ENCODE data around the gene GRAMD1A.
A peak's percentile ranks its signal among the peaks of the same experiment; 100 is the strongest.
"Not testable (repeated sequence)": the region's sequence is repeated elsewhere in the genome, so short reads cannot be mapped to it uniquely, and the experiment has no call there.

The GRAMD1A gene

DNA sequence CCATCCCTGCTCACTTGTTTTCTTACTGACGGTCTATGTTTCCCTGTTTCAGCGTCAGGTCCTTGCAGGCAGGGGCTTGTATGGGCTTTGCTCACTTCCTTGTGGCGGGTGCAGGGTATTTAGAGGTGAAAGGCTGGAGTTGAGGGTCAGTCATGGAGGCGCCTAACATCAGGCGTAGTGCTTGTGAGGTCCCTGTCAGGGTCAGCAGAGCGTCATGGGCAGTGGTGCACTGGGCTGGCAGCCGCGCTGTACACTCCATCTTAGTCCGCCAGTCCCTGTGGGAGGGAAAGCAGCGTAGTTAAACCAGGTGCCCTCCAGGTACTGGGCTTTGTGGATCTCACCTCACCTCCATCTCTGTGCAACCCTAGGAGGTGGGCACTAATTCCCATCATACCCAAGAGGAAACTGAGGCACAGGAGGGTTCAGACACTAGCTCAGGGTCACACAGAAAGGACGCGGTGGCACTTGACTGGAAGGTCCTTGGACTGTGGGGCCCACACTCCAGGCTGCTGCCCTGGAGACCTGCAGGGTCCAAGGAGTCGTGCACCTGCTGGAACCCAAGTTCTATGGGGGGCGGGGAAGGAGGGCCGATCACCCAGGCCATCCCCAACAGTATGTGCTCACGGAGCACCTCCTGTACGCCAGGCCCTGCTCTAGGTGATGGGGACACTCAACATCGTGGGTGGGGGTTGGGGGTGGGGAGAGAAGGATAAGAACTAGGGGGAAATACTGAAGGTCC lies 4.6 kb downstream of the GRAMD1A start:
- no peak for DNase-seq

DNA sequence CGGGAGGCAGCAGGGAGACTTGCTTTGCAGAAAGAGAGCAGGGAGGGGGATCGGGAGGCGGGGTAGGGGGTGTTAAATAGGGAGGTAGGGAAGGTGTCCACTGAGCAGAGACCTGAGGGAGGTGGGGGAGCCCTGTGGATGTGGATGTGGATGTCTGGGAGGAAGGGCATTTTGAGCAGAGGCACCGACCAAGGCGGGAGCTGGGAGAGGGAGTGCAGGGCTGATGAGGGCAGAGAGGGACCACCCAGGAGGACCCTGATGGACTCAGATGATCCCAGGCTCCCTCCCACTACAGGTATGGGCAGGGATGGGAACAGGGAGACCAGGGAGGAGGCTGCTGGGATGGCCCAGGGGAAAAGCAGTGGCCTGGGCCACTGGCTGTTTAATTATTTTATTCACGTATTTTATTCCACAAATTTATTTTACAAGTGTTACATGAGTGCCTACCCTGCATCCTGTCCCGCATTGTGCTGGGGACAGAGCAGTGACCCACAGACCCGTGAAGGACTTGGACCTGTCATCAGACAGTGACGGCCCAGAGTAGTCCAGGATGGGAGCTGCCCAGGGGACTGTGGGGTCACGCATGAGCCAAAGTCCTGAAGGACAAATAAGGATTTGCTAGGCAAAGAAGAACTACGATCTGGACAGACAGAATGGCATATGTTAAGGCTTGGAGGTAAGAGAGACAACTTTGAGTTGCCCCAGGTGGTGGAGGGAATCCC lies 5.3 kb downstream of the GRAMD1A start:
- no peak for DNase-seq

DNA sequence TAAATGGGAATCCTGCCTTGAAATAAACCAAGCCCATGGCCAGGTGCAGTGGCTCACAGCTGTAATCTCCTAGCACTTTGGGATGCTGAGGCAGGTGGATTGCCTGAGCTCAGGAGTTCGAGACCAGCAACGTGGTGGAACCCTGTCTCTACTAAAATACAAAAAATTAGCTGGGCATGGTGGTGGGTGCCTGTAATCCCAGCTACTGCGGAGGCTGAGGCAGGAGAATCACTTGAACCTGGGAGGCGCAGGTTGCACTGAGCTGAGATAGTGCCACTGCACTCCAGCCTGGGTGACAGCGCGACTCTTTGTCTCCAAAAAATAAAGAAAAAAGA lies 5.9 kb downstream of the GRAMD1A start:
- DNase-seq, result not testable (repeated sequence)

DNA sequence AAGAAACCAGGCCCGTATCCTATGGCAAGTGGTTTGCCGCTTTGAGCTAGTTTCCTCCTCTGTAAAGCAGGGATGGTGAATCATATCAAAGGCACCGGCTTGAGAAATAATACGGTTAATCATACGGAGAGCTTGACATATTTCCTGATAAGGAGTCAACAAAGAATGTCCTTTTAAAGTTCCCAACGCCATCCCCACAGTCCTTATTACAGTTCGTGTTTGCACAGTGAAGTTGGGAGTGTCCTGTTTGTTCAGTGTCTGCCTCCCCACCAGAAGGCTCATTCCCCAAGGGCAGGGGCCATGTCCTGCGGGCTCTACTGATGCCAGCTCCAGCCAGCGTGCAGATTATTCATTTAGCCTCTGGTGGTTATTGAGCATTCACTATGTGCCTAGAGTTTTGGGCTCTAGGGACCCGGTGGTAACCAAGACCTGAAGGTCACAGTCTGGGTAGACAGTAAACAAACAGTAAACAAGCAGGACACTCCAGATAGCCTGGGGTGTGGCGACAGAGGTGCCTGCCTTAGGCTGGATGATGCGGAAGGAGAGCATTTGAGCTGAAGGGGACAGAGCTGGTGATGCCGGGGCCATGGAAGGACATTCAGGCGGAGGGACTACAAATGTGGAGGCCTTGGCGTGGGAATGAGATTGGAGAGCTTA lies 6.3 kb downstream of the GRAMD1A start:
- DNase-seq, result no peak

DNA sequence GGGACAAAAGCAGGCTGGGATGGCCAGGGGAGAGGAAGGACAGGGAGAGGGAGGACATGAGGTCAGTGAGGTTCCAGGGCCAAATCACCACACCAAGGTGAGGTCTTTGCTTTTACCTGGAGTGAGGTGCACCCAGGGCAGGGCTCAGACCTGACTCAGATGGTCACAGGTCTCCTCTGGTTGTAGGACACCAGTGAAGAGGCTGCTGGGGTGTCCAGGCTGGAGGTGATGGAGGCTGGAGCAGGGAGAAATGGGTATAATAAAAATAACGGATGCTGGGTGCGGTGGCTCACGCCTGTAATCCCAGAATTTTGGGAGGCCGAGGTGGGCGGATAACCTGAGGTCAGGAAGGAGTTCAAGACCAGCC lies 6.9 kb downstream of the GRAMD1A start:
- no peak for DNase-seq

DNA sequence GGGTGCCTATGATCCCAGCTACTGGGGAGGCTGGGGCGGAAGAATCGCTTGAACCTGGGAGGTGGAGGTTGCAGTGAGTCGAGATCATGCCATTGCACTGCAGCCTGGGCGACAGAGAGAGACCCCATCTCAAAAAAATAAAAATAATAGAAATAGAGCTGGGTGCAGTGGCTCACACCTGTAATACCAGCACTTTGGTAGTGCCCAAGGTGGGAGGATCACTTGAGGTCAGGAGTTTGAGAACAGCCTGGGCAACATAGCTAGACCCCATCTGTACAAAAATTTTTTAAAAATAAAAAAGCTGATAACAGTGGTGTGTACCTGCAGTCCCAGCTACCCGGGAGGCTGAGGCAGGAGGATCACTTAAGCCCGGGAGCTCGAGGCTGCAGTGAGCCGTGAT lies 7.3 kb downstream of the GRAMD1A start:
- DNase-seq, result not testable (repeated sequence)

DNA sequence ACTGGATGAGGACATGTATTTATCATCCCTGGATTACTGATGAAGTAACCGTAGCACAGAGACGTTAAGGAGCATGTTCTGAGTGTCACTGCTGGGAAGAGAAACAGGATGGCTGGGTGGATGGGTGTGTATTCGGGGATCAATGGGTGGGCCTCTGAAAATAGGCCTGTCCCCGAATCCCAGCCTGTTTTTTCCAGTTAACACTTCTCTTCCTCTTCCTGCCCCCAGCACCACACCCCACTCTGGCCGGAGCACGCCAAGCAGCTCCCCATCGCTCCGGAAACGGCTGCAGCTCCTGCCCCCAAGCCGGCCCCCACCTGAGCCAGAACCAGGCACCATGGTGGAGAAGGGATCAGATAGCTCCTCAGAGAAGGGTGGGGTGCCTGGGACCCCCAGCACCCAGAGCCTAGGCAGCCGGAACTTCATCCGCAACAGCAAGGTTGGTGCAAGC lies 8.8 kb downstream of the GRAMD1A start:
- no peak for DNase-seq

DNA sequence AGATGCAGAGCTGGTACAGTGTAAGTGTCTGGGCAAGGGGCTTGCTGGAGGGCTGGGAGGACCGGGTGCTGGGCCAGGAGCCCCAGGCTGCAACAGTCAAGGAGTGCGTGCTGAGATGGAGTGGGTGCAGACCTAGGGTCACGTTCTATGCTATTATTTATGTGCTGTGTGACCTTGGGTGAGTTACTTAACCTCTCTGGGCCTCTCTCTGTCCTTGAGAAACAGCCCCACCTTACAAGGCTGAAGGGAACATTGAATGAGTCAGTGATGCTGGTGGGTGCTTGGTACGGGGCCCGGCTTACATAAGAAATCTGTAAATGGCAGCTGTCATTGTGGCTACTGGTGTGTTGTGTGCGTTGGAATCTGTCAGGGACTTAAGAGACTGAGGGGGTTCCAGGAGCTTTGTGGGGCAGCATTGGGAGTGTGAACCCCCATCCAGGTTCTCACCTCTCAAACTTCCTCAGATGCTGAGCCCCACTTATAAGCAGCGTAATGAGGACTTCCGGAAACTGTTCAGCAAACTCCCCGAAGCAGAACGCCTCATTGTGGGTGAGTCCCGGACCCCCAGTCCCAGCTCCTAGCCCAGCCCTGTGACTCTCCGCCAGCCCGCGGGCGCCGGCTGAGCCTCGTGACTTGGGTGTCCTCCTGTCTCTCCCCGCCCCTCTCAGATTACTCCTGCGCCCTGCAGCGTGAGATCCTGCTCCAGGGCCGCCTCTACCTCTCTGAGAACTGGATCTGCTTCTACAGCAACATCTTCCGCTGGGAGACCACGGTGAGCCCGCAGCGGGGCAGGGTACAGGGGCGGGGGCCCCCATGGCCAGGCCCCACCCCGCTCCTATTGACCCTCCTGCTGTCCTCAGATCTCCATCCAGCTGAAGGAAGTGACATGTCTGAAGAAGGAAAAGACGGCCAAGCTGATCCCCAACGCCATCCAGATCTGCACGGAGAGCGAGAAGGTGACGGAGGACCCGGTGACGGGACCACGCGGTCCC lies 9.6 kb downstream of the GRAMD1A start:
- no peak for DNase-seq

DNA sequence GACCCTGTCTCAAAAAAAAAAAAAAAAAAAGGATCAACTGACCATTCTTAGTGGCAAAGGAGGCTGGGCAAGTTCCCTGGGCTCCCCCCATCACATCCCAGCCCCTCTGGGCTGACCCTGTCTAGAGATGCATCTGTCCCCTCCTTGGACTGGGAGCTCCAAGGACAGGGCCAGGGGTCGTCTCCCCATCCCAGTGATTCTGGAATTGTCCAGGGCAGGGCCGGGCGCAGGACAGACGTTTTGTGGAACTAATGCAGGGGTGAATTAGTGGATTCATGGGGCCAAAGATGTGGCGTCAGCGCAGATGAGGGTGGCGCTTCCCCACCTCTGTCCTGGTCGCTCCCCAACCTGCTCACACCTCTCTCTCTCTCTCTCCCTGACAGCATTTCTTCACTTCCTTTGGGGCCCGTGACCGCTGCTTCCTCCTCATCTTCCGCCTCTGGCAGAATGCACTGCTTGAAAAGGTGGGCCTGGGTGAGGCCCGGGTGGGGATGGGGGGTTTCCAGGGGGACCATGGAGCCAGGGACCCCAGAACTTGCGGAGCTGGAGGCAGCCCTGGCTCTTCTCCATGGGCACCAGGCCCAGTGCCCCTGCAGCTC lies 11.1 kb downstream of the GRAMD1A start:
- no peak for DNase-seq

DNA sequence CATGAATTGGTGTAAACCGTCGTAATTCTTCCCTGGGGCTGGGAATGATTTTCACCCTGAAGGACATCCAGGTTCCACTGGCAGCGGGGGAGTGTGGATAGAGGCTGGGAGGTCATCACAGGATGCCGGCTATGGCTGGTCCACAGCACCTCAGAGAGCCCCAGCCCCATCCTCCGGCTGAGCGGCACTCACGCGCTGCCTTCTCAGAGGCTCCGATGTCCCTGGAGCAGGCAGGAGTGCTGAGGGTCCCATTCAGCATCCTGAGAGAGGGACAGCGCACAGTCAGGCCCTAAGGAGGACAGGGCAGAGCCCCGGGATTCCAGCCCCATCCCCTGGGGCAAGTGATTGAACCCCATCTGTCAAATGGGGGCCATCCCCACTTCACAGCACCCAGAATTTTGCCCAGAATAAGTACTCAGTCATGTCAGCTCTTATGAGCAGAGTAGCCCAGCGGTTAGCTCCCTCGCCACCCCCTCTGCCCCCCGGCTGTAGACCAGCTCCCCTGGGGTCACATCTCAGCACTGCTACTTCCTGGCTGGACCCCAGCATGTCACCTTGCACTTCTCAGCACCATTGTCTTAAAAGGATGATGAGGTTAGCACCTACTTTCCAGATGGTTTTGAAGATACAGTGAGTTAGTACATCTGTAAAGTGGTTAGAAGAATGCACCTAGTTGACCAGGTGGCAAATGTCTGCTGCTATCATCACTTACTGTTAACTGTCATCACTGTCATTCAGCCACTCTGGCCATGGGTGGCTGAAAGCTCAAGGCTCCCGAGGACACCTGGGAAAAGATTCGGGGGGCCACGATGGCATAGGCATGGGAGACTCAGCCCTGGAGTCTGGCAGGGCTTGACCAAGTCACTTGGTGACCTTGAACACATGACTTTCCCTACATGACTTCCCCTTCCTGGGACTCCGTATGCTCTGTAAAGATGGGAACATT lies 11.9 kb downstream of the GRAMD1A start:
- no peak for DNase-seq

DNA sequence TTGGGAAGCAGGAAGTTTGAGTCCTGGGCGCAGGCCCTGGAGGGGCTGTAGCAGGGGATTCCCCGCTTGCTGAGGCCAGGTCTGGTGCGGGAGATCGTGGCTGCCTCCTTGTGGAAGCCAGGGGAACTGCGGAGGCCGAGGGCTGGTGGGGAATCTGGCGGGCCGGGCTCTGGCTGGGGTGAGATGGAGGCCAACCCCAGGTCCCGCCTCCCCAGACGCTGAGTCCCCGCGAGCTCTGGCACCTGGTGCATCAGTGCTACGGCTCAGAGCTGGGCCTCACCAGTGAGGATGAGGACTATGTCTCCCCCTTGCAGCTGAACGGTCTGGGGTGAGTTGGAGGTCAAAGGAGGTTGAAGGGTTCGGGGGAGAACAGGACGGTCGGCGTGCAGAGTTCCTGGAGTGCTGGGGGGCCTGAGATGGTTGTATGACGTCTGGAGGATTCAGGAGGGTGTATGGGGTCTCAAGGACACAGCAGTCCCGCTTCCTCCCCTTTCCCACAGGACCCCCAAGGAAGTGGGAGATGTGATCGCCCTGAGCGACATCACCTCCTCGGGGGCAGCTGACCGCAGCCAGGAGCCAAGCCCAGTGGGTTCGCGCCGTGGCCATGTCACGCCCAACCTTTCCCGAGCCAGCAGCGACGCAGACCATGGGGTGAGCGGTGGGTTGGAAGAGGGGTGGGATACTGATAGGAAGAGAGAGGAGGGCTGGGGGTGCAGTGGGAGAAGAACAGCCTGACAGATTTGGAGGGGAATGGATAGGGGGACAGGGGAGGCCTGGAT lies 13.1 kb downstream of the GRAMD1A start:
- DNase-seq, result peak; percentile 82

DNA sequence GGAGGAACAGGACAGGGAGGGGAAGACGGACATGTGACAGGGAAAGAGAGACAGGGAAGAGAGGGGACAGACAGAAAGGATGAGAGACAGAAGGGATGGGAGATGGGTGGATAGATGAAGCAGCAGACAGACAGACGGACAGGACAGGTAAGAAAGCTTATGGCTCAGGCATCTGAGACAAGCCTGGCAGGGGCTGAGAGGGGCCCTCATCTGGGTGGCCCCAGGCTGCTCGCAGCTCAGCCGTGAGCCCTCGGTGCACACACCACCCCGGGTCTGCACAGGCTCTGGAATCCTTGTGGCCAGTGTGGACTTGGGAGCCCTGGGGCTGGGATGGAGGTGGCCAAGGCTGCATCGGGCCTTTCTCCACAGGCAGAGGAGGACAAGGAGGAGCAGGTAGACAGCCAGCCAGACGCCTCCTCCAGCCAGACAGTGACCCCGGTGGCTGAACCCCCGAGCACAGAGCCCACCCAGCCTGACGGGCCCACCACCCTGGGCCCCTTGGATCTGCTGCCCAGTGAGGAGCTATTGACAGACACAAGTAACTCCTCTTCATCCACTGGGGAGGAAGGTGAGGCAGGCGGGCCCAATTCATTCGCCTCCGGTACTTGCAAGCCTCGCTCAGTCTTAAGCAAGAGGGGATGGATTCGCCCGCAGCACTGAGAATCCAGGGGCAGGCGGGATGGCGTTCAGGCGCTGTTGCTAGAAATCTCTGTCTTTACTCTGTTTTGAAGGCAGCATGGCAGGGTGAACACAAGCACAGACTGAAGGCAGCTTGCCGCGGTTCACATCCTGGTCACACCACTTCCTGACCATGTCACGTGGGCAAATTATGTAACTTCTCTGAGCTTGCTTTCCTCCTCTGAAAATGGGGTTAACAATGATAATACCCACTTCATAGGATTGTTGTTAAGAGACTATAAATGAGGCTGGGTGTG lies 14.0 kb downstream of the GRAMD1A start:
- no peak for DNase-seq

DNA sequence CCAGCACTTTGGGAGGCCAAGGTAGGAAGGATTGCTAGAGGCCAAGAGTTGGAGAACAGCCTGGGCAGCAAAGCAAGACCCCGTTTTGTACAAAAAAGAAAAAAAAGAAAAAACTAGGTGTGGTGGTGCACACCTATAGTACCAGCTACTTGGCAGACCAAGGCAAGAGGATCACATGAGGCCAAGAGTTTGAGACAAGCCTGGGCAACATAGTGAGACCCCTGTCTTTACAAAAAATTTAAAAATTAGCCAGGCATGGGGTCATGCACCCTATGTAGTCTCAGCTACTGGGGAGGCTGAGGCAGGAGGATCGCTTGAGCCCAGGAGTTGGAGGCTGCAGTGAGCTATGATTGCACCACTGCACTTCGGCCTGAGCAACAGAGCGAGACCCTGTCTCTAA lies 14.7 kb downstream of the GRAMD1A start:
- DNase-seq, result not testable (repeated sequence)

DNA sequence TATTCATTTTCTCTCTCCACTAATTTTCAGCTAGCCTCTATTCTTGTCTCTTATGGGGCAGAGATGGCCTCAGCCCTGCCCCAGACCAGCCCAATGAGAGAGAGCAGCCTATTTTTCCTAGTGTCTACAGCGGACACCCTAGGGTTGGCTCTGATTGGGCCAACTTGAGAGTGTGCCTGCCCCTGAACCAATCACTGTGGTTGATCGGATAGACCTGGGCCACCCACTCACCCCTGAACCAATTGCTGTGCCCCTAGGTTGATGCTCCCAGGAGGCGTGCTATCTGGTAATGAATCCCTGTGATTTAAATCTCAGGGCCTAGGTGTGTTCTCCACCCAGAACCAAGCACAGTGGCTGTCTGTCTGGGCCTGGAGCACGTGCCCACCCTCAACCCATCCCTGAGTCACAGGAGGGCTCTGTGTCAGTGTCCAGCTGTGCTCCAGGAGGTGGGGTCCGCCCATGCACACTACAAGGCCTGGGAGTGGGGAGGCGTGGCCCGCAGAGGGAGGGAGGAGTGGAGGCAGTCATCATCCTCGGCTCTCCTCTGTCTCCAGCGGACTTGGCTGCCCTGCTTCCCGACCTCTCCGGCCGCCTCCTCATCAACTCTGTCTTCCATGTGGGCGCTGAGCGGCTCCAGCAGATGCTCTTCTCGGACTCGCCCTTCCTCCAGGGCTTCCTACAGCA lies 15.3 kb downstream of the GRAMD1A start:
- DNase-seq, result peak; percentile 47

DNA sequence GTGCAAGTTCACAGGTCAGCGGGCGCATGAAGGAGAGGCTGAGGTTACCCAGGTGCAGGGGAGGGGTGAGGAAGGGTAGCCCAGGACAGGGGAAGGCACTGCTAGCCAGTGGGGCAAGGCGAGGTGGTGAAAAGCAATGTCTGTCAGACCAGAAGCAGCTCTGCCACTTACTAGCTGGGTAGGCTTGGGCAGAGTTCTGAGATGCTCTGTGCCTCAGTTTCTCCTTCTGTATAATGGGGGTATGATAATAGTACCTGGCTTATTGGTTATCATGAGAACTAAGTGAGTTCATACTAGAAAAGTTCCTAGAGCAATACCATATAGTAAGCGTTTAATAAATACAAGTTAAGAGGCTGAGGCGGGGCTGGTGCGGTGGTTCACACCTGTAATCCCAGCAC lies 15.8 kb downstream of the GRAMD1A start:
- DNase-seq, result no peak

DNA sequence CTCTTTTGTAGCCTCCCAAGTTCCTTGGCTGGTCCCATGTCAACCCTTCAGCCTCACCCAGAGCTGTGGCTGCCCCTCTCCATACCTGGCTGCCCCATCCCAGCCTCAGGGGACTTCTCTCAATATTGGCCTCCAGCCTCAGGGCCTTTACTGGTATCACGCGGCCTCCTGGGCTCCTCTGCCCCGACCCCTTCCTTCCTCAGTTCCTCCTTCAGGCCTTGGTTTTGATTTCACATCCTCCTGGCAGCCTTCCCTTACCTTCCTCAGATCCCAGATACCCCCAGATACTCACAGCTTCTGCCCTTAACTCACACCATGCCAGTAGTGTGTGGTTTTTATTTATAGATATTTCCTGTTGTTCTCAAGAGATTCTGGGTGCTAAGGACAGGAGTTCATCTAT lies 17.4 kb downstream of the GRAMD1A start:
- no peak for DNase-seq

DNA sequence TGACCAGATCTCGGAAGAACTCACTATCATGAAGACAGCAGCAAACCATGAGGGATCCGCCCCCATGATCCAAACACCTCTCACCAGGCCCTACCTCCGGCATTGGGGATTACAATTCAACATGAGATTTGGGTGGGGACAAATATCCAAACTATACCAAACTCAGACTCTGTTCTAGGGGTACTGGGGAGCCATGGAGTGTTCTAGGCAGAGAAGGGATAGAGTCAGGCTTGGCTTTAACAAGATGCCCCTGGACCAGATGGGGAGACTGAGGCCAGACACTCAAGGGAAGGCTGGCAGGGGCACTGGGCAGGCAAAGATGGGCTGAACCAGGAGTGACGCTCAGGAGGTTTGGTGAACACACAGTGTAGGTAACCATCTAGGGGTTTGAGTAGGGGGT lies 18.3 kb downstream of the GRAMD1A start:
- no peak for DNase-seq

DNA sequence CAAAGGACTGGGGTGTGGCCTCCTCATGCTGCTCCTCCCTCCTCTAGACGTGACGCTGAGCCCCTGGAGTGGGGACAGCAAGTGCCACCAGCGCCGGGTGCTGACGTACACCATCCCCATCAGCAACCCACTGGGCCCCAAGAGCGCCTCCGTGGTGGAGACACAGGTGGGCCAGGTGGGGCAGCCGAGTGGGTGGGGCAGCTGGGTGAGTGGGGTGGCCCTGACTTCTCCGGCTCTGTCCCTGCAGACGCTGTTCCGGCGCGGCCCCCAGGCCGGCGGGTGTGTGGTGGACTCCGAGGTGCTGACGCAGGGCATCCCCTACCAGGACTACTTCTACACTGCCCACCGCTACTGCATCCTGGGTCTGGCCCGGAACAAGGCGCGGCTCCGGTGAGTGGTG lies 19.0 kb downstream of the GRAMD1A start:
- DNase-seq, result no peak

DNA sequence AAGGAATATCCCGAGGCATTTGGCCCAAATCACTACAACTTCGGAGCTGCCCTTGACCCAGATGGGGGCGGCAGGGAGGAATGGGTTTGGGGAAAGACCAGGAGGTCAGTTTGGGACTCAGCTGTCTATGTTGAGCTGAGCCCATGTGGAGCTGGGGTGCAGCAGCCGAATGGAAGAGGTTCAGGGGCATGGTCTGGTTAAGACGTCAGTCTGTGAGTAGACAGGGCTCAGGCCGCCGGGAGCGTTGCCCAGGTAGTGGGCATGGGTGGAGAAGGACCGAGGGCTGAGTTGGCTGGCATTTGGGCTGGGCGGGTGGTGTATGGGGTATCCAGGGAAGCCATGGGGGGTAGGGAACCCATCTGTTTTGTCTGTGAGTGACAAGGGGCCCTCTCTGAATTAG lies 20.9 kb downstream of the GRAMD1A start:
- DNase-seq, result no peak

Measured in islet precursor cell (in vitro differentiated cells).